Aorta (tissue), 5 donors: ENCODE results near the gene PELI2. TPM values are rescaled to one million over a fixed set of nuclear protein-coding genes. Genes with fewer than 3 reads are reported as not detected.
A peak's percentile ranks its signal among the peaks of the same experiment; 100 is the strongest.

Experiments used
- ATAC-seq: fragments of 200-7000 bp; cut with Tn5 transposase; one replicate; pipeline ENCODE4 v1.9.1; 2022; ENCODE audit warnings: moderate library complexity; ENCODE audit not compliant: low FRiP score
- DNase-seq, 2 donors: peaks; one replicate each; pipeline ENCODE4 v3.0.0-alpha.2; 2020
- H3K27ac ChIP-seq, 2 donors: one replicate each; pipeline ENCODE4 v1.5.1; 2013; ENCODE audit warnings: low read length in 2 of 2, mild to moderate bottlenecking in 2 of 2, moderate library complexity in 2 of 2, control low read depth in 1 of 2, inconsistent platforms in 1 of 2, low read depth in 1 of 2
- H3K27me3 ChIP-seq, 2 donors: one replicate each; pipeline ENCODE4 v1.6.1; 2013; ENCODE audit warnings: control low read depth in 1 of 2, low read length in 1 of 2, mild to moderate bottlenecking in 1 of 2, moderate library complexity in 1 of 2; ENCODE audit not compliant: insufficient read depth in 2 of 2, control insufficient read depth in 1 of 2
- H3K36me3 ChIP-seq, 2 donors: one replicate each; pipeline ENCODE4 v1.6.1; 2013; ENCODE audit warnings: control low read depth in 1 of 2, low read length in 1 of 2, mild to moderate bottlenecking in 1 of 2; ENCODE audit not compliant: insufficient read depth in 2 of 2, control insufficient read depth in 1 of 2
- H3K4me1 ChIP-seq, 2 donors: one replicate each; pipeline ENCODE4 v1.6.1; 2013; ENCODE audit warnings: low read length in 2 of 2, control low read depth in 1 of 2, mild to moderate bottlenecking in 1 of 2, moderate library complexity in 1 of 2; ENCODE audit not compliant: insufficient read depth in 2 of 2, control insufficient read depth in 1 of 2
- H3K4me3 ChIP-seq, 2 donors: one replicate each; pipeline ENCODE4 v1.5.1; 2013; ENCODE audit warnings: low read length in 2 of 2, control low read depth in 1 of 2, mild to moderate bottlenecking in 1 of 2
- H3K9me3 ChIP-seq: one replicate; pipeline ENCODE4 v1.6.1; 2013; ENCODE audit warnings: mild to moderate bottlenecking, low read length; ENCODE audit not compliant: control insufficient read depth
- WGBS, 2 donors: extraction: QIAGEN DNeasy Blood & Tissue Kit; methylation state at CpG; one replicate each; pipeline ENCODE4 v1.1.7; 2013; 5-methylcytosine and 5-hydroxymethylcytosine counted together
- intact Hi-C, 2 donors: fragments of 100-400 bp; cut with DNase I; formaldehyde crosslinking; loops; one replicate each; pipeline versions ENCODE4 v1.14.2 to v1.15.0; 2022
- polyA plus RNA-seq, 2 donors: library from polyadenylated mRNA; stranded (reverse); fragments of 200-250 nt; gene quantifications; one replicate each; pipeline ENCODE4 v1.2.3, GENCODE V29; 2013
- total RNA-seq, 2 donors: library from RNA; stranded (reverse); fragmentation: NEBNext Ultra II Directional; extraction: Animal tissue kit (Norgen Biotek cat#: 25700); gene quantifications; one replicate each; pipeline ENCODE4 v1.2.1, GENCODE V29; 2021
- donor health status: healthy with polysubstance abuse.
- donor health status: Bipolar disorder and iron deficiency.
- donor health status: DM: no; HTN: no; CAD: no.
- donor health status: DM: no; HTN: no; CAD: no.
- donor health status: DM: yes; HTN: yes; CAD: no.

Gene PELI2
- total and polyA plus RNA-seq, 4 donors: 3.6 to 22.8 (median 14.6) TPM

DNA sequence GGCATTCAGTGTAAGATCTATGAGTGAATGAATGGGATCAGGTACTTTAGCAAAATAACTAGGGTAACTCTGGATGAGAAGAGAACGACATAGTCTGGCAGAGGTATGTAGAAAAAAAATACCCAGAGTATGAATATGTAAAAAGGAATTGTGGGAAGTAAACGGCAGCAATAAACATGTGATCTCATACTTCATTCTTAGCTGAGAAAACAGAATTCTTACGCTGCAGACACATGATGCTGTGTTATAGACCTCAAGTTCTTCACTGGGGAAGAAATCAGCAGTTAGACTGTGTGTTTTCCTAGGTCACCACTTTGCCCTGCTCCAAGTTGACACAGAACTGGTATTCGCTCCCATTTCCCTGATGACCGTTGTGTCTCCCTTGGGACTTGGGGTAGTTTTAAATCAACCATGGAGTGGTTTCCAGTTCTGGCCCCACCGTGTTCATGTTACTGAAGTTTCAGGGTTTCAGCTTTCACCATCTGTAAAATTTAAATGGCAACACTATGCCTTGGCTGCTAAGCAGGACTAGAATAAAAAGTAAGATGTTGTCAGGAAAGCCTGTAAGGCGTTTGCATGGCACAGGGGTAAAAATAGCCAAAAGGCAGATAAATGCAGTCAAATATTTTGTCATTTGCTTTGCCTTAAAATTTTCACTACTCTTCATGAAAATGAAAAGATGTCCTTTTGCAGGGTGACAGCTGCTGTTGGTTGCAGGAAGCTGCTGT lies 223.7 kb downstream of the PELI2 start:
- intact Hi-C loops: loop anchor here in 1 of 2 donors (5.0 kb wide), 3 partner anchors 35 to 225 kb away; partner anchors contain the start of gene PELI2
- no peak overlapping the region for H3K4me3 ChIP-seq

DNA sequence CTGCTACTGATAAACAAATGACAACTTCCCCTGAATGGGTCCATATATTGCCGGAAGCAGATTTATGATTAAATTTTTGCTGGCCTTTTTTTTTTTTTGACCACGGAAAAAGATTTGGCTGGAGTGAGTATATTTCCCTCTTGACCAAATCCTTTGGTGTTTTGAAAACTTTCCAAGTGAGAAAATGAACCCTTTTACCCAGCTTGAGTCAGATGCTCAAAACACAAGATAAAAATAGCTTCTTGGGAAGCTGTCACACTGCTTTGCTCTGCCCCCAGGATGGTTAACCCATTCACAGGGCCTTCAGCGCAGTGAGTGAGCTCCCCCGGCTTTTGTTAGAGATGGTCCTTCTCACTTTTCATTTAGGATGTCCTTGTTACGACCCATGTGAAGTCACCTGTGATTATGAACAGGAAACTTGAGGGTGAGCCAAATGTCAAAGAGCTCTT lies 224.3 kb downstream of the PELI2 start:
- Histone ChIP-seq H3K27me3 (no peaks in the 10 kb centered on the region), H3K4me1 (peaks cover 2 to 8% of the 10 kb centered on the region in 2 donors), H3K27ac (peak overlapping the region; percentile 39 to 78), H3K36me3 (no peaks in the 10 kb centered on the region), H3K9me3 (no peaks in the 10 kb centered on the region), H3K4me3 (no peak overlapping the region)
- intact Hi-C loops: loop anchor here in 1 of 2 donors (5.0 kb wide), 3 partner anchors 35 to 225 kb away; partner anchors contain the start of gene PELI2
- 27% methylated on average over 5 of the region's 5 CpGs for WGBS, 2 donors
- ATAC-seq (peak; percentile 56), DNase-seq (no peak)

More for the DNA sequence above, 223.7 kb downstream of the PELI2 start:
- 1 to 4% methylated on average over 7 of the region's 7 CpGs for WGBS, 2 donors
- peak; percentile 37 for ATAC-seq
- no peaks in the 10 kb centered on the region for H3K36me3 ChIP-seq
- no peak for DNase-seq
- peak overlapping the region; percentile 39 to 78 for H3K27ac ChIP-seq
- no peaks in the 10 kb centered on the region for H3K9me3 ChIP-seq
- peaks cover 2 to 8% of the 10 kb centered on the region in 2 donors for H3K4me1 ChIP-seq
- H3K27me3 ChIP-seq: no peaks in the 10 kb centered on the region

DNA sequence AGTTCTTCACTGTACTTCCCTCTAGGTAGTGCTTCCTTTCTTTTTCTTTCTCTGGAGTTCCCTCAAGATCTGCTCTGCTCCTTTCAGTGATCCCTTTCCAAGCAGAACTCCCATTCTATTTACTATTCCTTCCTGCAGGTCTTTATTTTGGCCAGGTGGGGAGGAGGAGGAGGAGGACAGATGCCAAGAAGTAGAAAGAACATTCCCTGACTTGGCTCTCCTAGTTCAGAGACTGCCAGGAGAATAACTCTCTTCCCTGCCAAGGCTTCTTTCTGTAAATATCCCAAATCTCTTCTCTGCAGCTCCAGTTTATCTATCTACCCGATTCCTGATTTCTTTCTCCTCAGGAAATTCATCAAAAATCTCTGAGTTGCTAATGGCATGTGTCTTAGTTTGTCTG lies 231.7 kb downstream of the PELI2 start:
- Histone ChIP-seq H3K27me3 (no peaks in the 10 kb centered on the region), H3K9me3 (no peaks in the 10 kb centered on the region), H3K27ac (no peak overlapping the region), H3K4me1 (peaks cover 2 to 4% of the 10 kb centered on the region in 2 donors), H3K4me3 (no peak overlapping the region), H3K36me3 (no peaks in the 10 kb centered on the region)
- intact Hi-C loops: no loop called here
- WGBS, 2 donors: 0 to 9% methylated on average over 1 of the region's 1 CpG
- DNase-seq (no peak), ATAC-seq (no peak)
